ENCODE data around the gene EPSTI1.

Gene EPSTI1

DNA sequence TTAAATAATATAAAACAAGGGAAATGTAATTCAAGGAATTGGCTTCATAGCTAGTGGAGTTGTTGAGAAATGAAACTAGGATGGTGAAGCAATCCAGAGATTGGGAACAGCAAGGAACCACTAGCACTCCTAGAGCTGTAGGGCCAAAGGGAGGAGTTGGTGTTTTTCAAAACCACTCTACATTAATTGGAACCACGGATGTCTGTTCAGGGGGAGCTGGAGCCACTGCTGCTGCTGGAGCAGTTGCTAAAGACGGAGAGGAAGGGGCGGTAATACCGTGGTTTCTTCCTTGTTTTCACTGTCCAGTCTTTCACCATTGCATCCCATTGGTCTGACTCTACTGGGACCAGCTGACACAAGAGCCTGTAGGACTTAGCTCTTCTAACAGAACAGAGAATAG is 39.8 kb upstream of the EPSTI1 start:
- H3K9ac ChIP-seq (ENCODE audit: insufficient read length, low read depth): no peak overlapping the region
- no peaks in the 10 kb centered on the region for H3K9me3 ChIP-seq (ENCODE audit: insufficient read depth, low read length)
- no peak overlapping the region for H3K4me3 ChIP-seq (ENCODE audit: insufficient read length, low read depth)
- DNase-seq (ENCODE audit: low read depth, low spot score): no peak
- H3K36me3 ChIP-seq (ENCODE audit: insufficient read depth, insufficient read length, low read length): no peaks in the 10 kb centered on the region
- no peaks in the 10 kb centered on the region for H3K4me1 ChIP-seq (ENCODE audit: insufficient read depth, insufficient read length)
- no peak for TF ChIP-seq YY1 (IDR thresholded peaks at IDR 0.05; ENCODE audit: insufficient read depth, insufficient read length)
- TF ChIP-seq ZNF274 (IDR thresholded peaks at IDR 0.05; ENCODE audit: low read depth, low read length): no peak
- no peak for TF ChIP-seq SUZ12 (IDR thresholded peaks at IDR 0.05; ENCODE audit: extremely low read depth, insufficient read depth, insufficient read length)
- H3K27me3 ChIP-seq (ENCODE audit: insufficient read depth, insufficient read length): no peaks in the 10 kb centered on the region

DNA sequence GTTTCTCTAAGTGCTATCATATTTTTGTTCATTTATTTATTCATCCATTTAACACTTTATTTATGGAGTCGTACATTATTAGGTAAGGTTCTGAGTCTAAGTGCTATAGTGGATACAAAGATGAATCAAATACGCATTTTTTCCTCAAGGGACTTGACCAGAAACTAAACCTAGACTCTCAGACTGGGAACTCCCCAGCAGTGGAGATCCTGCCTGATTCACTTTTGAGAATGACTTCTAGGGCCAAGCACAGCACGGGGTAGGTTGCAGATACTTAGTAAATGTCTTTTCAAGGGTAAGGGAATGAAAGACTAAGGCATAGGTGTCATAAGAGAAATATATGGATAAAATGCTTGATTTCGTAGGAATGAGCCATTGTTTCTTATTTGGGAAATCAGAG is 38.5 kb upstream of the EPSTI1 start:
- no peak for DNase-seq (ENCODE audit: low read depth, low spot score)
- H3K36me3 ChIP-seq (ENCODE audit: insufficient read depth, insufficient read length, low read length): no peaks in the 10 kb centered on the region
- H3K9ac ChIP-seq (ENCODE audit: insufficient read length, low read depth): no peak overlapping the region
- H3K9me3 ChIP-seq (ENCODE audit: insufficient read depth, low read length): no peaks in the 10 kb centered on the region
- no peaks in the 10 kb centered on the region for H3K4me1 ChIP-seq (ENCODE audit: insufficient read depth, insufficient read length)
- no peak overlapping the region for H3K4me3 ChIP-seq (ENCODE audit: insufficient read length, low read depth)
- H3K27me3 ChIP-seq (ENCODE audit: insufficient read depth, insufficient read length): no peaks in the 10 kb centered on the region
- no peak for TF ChIP-seq ZNF274 (IDR thresholded peaks at IDR 0.05; ENCODE audit: low read depth, low read length)

DNA sequence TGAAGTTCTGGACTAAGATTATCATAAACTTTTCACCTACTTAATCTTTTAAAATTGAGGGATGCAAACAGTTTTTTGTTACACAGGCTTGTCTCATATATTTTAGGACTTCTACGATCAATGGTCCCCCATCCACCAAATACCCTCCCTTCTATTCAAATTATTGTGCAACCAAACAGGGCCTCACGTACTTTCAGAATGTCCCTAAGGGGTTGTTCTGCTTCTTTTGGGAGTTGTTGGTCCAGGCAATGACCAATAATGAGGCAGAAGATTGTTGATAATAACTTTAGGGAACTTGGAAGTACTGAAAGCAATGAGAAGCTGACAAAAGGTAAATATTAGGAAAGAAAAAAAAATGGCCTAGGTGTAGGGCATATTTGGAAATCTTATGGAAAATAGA is 34.2 kb upstream of the EPSTI1 start:
- TF ChIP-seq SUZ12 (IDR thresholded peaks at IDR 0.05; ENCODE audit: extremely low read depth, insufficient read depth, insufficient read length) (no peak), ZNF274 (IDR thresholded peaks at IDR 0.05; ENCODE audit: low read depth, low read length) (no peak), YY1 (IDR thresholded peaks at IDR 0.05; ENCODE audit: insufficient read depth, insufficient read length) (no peak)
- no peak overlapping the region for H3K4me3 ChIP-seq (ENCODE audit: insufficient read length, low read depth)
- no peak overlapping the region for H3K9ac ChIP-seq (ENCODE audit: insufficient read length, low read depth)
- H3K36me3 ChIP-seq (ENCODE audit: insufficient read depth, insufficient read length, low read length): no peaks in the 10 kb centered on the region
- no peaks in the 10 kb centered on the region for H3K4me1 ChIP-seq (ENCODE audit: insufficient read depth, insufficient read length)
- no peaks in the 10 kb centered on the region for H3K9me3 ChIP-seq (ENCODE audit: insufficient read depth, low read length)
- DNase-seq (ENCODE audit: low read depth, low spot score): no peak
- no peaks in the 10 kb centered on the region for H3K27me3 ChIP-seq (ENCODE audit: insufficient read depth, insufficient read length)

DNA sequence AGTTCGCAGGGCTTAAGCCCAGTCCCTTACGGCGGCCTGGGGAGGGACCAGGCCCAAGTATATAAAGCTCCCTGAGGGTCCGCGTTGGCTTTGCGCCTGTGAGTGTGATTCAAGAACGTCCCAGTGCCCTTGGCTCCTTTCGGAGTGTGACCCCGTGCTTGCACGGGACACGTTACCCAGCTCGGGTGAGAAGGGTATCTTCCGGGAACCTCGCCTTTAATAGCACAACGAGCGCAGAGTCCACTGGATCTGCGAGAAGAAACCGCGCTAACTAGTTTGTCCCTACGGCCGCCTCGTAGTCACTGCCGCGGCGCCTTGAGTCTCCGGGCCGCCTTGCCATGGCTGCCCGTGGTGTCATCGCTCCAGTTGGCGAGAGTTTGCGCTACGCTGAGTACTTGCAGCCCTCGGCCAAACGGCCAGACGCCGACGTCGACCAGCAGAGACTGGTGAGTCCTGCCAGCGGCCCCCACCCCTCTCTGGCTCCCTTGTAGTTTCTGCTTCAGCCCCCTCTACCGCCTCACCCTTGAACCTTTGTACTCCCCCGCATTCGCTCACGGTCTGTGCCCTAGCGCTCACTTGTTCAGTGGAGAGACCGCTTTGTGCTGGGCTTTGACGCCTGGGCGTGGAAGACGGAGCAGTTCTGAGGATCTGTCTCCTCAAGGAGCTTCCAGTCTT is 31.4 kb upstream of the EPSTI1 start, which contains the start of gene DNAJC15:
Gene DNAJC15 (plus strand): TSS at position 298 of the 675 bp plus-strand sequence. CDS start 41 bp downstream, at position 339.
- Histone ChIP-seq H3K9ac (ENCODE audit: insufficient read length, low read depth) (no peak within 1 kb of the TSS), H3K4me1 (ENCODE audit: insufficient read depth, insufficient read length) (no peaks in the 10 kb centered on the region), H3K27me3 (ENCODE audit: insufficient read depth, insufficient read length) (no peaks in the 10 kb centered on the region), H3K9me3 (ENCODE audit: insufficient read depth, low read length) (no peaks in the 10 kb centered on the region), H3K4me3 (ENCODE audit: insufficient read length, low read depth) (no peak within 1 kb of the TSS), H3K36me3 (ENCODE audit: insufficient read depth, insufficient read length, low read length) (no peaks in the 10 kb centered on the region)
- TF ChIP-seq SUZ12 (IDR thresholded peaks at IDR 0.05; ENCODE audit: extremely low read depth, insufficient read depth, insufficient read length): no peak
- TF ChIP-seq YY1 (IDR thresholded peaks at IDR 0.05; ENCODE audit: insufficient read depth, insufficient read length): no peak
- TF ChIP-seq ZNF274 (IDR thresholded peaks at IDR 0.05; ENCODE audit: low read depth, low read length): no peak
- no peak for DNase-seq (ENCODE audit: low read depth, low spot score)

DNA sequence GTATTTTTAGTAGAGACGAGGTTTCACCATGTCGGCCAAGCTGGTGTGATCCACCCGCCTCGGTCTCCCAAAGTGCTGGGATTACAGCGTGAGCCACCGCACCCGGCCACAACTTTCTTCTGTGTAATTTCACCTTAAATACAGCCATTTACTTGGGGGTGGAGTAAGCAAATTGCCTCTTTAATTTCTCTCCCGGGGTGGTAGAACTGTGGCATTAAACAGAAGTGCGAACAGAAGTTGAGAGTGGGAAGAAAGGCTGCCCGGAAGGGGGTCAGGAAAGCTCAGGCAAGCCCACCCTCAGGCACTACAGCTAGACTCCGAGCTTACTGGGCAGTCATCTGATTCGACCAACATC is 30.9 kb upstream of the EPSTI1 start:
- no peaks in the 10 kb centered on the region for H3K27me3 ChIP-seq (ENCODE audit: insufficient read depth, insufficient read length)
- H3K4me3 ChIP-seq (ENCODE audit: insufficient read length, low read depth): no peak overlapping the region
- H3K9ac ChIP-seq (ENCODE audit: insufficient read length, low read depth): no peak overlapping the region
- no peaks in the 10 kb centered on the region for H3K36me3 ChIP-seq (ENCODE audit: insufficient read depth, insufficient read length, low read length)
- TF ChIP-seq ZNF274 (IDR thresholded peaks at IDR 0.05; ENCODE audit: low read depth, low read length) (no peak), SUZ12 (IDR thresholded peaks at IDR 0.05; ENCODE audit: extremely low read depth, insufficient read depth, insufficient read length) (no peak), YY1 (IDR thresholded peaks at IDR 0.05; ENCODE audit: insufficient read depth, insufficient read length) (no peak)
- no peaks in the 10 kb centered on the region for H3K4me1 ChIP-seq (ENCODE audit: insufficient read depth, insufficient read length)
- no peak for DNase-seq (ENCODE audit: low read depth, low spot score)
- H3K9me3 ChIP-seq (ENCODE audit: insufficient read depth, low read length): no peaks in the 10 kb centered on the region

DNA sequence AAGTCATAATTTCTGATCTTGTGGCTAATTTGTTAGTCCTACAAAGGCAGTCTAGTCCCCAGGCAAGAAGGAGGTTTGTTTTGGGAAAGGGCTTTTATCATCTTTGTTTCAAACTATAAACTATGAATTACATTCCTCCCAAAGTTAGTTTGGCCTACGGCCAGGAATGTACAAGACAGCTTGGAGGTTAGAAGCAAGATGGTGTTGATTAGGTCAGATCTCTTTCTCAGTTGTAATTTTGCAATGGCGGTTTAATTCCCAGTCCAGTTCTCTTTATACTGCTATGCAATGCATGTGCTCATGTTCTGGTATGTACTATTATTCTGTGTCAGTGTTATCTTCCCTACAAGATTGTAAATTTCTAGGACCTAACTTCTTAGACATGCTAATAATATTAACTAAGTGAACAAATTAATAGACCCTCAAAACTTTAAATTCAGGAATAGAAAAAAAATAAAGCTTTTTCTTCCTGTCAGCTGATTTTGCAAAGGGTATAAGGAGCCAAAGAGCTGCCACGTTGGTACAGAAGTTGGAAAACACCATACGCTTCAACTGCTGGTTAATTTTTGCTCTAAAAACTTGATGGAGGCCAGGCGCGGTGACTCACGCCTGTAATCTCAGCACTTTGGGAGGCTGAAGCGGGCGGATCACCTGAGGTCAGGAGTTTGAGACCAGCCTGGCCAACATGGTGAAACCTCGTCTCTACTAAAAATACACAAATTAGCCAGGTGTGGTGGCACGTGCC is 30.1 kb upstream of the EPSTI1 start:
- no peak overlapping the region for H3K9ac ChIP-seq (ENCODE audit: insufficient read length, low read depth)
- H3K9me3 ChIP-seq (ENCODE audit: insufficient read depth, low read length): no peaks in the 10 kb centered on the region
- H3K4me3 ChIP-seq (ENCODE audit: insufficient read length, low read depth): no peak overlapping the region
- DNase-seq (ENCODE audit: low read depth, low spot score): no peak
- no peaks in the 10 kb centered on the region for H3K27me3 ChIP-seq (ENCODE audit: insufficient read depth, insufficient read length)
- H3K4me1 ChIP-seq (ENCODE audit: insufficient read depth, insufficient read length): no peaks in the 10 kb centered on the region
- no peaks in the 10 kb centered on the region for H3K36me3 ChIP-seq (ENCODE audit: insufficient read depth, insufficient read length, low read length)
- no peak for TF ChIP-seq YY1 (IDR thresholded peaks at IDR 0.05; ENCODE audit: insufficient read depth, insufficient read length)
- no peak for TF ChIP-seq ZNF274 (IDR thresholded peaks at IDR 0.05; ENCODE audit: low read depth, low read length)
- no peak for TF ChIP-seq SUZ12 (IDR thresholded peaks at IDR 0.05; ENCODE audit: extremely low read depth, insufficient read depth, insufficient read length)

DNA sequence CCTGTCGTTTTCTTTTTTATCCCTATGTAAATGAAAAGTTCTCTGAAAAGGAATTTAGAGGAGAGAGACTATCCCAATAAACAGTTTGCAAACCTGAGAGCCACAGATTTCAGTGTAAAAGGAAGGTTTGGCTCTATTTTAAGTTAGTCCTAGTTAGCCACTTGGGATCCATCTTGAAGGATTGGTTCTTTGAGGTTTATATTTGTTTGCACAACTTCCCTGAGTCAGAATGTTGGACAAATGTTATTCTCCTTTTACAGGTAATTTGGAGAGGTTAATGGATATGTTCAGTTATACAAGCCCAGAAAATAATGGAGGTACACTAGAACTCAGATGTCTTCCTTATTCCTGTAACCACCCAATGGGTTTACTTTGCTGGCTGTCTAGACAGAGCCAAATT is 28.8 kb upstream of the EPSTI1 start:
- no peak for DNase-seq (ENCODE audit: low read depth, low spot score)
- Histone ChIP-seq H3K9ac (ENCODE audit: insufficient read length, low read depth) (no peak overlapping the region), H3K36me3 (ENCODE audit: insufficient read depth, insufficient read length, low read length) (no peaks in the 10 kb centered on the region), H3K27me3 (ENCODE audit: insufficient read depth, insufficient read length) (no peaks in the 10 kb centered on the region), H3K9me3 (ENCODE audit: insufficient read depth, low read length) (no peaks in the 10 kb centered on the region), H3K4me1 (ENCODE audit: insufficient read depth, insufficient read length) (no peaks in the 10 kb centered on the region), H3K4me3 (ENCODE audit: insufficient read length, low read depth) (no peak overlapping the region)
- TF ChIP-seq SUZ12 (IDR thresholded peaks at IDR 0.05; ENCODE audit: extremely low read depth, insufficient read depth, insufficient read length) (no peak), YY1 (IDR thresholded peaks at IDR 0.05; ENCODE audit: insufficient read depth, insufficient read length) (no peak)

All from NT2/D1 (cell line).